HG03342 (cell line): ENCODE measurements around the gene MAP6.
A peak's percentile ranks its signal among the peaks of the same experiment; 100 is the strongest.
"Not testable (repeated sequence)": the region's sequence is repeated elsewhere in the genome, so short reads cannot be mapped to it uniquely, and the experiment has no call there.

Experiments
- ATAC-seq: cut with Tn5 transposase; IDR thresholded peaks from one replicate; pipeline ENCODE4 v1.9.1; 2021; ENCODE audit warnings: mild to moderate bottlenecking, moderate library complexity; ENCODE audit not compliant: unreplicated experiment

The MAP6 gene

GRCh38 chr11:75668451-75669297 is at the start of gene MAP6:
Gene MAP6 (minus strand): TSS chr11:75669038. CDS start chr11:75668369, 669 bp downstream.
- ATAC-seq: no peak

- ATAC-seq: no peak
Measured at GRCh38 chr11:75717608-75718418, 49.0 kb upstream of the MAP6 start, which contains the start of gene MOGAT2. Gene MOGAT2 (plus strand): TSS chr11:75717838. CDS start chr11:75717889, 51 bp downstream.

GRCh38 chr11:75716659-75717058 is 47.8 kb upstream of the MAP6 start:
- ATAC-seq: no peak

- ATAC-seq: no peak
Measured at GRCh38 chr11:75715688-75716087, 46.9 kb upstream of the MAP6 start.

GRCh38 chr11:75714211-75714610 is 45.4 kb upstream of the MAP6 start:
- ATAC-seq: no peak

- ATAC-seq: peak; percentile 56
Measured at GRCh38 chr11:75706260-75706729, 37.5 kb upstream of the MAP6 start.

GRCh38 chr11:75705541-75705940 is 36.7 kb upstream of the MAP6 start:
- no peak for ATAC-seq

- ATAC-seq: no peak
Measured at GRCh38 chr11:75703695-75704237, 34.9 kb upstream of the MAP6 start.

GRCh38 chr11:75700940-75701339 is 32.1 kb upstream of the MAP6 start:
- no peak for ATAC-seq

GRCh38 chr11:75697906-75698581 is 29.2 kb upstream of the MAP6 start:
- no peak for ATAC-seq

GRCh38 chr11:75691804-75692203 is 23.0 kb upstream of the MAP6 start:
- ATAC-seq: no peak

GRCh38 chr11:75689863-75690609 is 21.2 kb upstream of the MAP6 start:
- peak; percentile 83 for ATAC-seq

- not testable (repeated sequence) for ATAC-seq
Measured at GRCh38 chr11:75683856-75684255, 15.0 kb upstream of the MAP6 start.

- no peak for ATAC-seq
Measured at GRCh38 chr11:75679566-75679965, 10.7 kb upstream of the MAP6 start.

GRCh38 chr11:75678620-75679259 is 9.9 kb upstream of the MAP6 start:
- ATAC-seq: no peak

GRCh38 chr11:75677909-75678308 is 9.1 kb upstream of the MAP6 start:
- no peak for ATAC-seq

- ATAC-seq: no peak
Measured at GRCh38 chr11:75677275-75677674, 8.4 kb upstream of the MAP6 start.

- no peak for ATAC-seq
Measured at GRCh38 chr11:75673977-75674582, 5.2 kb upstream of the MAP6 start.

GRCh38 chr11:75667831-75668450 is 897 bp downstream of the MAP6 start:
- ATAC-seq: no peak
